Mucosa of descending colon (tissue), 3 donors: ENCODE results near the gene ANP32E. TPM values are rescaled to one million over a fixed set of nuclear protein-coding genes. Genes with fewer than 3 reads are reported as not detected.
"Not testable (repeated sequence)": the region's sequence is repeated elsewhere in the genome, so short reads cannot be mapped to it uniquely, and the experiment has no call there.

Experiments
- ATAC-seq: fragments of 200-7000 bp; cut with Tn5 transposase; one replicate; pipeline ENCODE4 v1.9.1; 2020; ENCODE audit warnings: mild to moderate bottlenecking, moderate library complexity
- DNase-seq, 3 donors: peaks; one replicate each; pipeline ENCODE4 v3.0.0-alpha.2; 2020
- H3K36me3 ChIP-seq: fragments of 200-600 bp; one replicate; pipeline ENCODE4 v1.8.0; 2021; ENCODE audit warnings: low read depth, mild to moderate bottlenecking
- H3K4me1 ChIP-seq: fragments of 200-600 bp; one replicate; pipeline ENCODE4 v1.8.0; 2021; ENCODE audit warnings: low read depth, mild to moderate bottlenecking
- H3K4me3 ChIP-seq: fragments of 200-600 bp; one replicate; pipeline ENCODE4 v1.8.0; 2021; ENCODE audit warnings: mild to moderate bottlenecking
- H3K9me3 ChIP-seq: fragments of 200-600 bp; one replicate; pipeline ENCODE4 v1.8.0; 2021; ENCODE audit warnings: mild to moderate bottlenecking
- CTCF ChIP-seq: fragments of 200-600 bp; IDR thresholded peaks from one replicate; pipeline ENCODE4 v1.8.0; 2022; ENCODE audit warnings: antibody characterized with exemption, mild to moderate bottlenecking
- intact Hi-C, 2 donors: fragments of 100-400 bp; cut with DNase I in 1 of 2; cut with micrococcal nuclease in 1 of 2; formaldehyde crosslinking; loops; one replicate each; pipeline versions ENCODE4 v1.11.0 to v1.11.1; 2022; cut with DNase I, micrococcal nuclease
- total RNA-seq, 3 donors: library from RNA; stranded (reverse); fragmentation: NEBNext Ultra II Directional in 2 of 3; extraction: Animal tissue kit (Norgen Biotek cat#: 25700) in 2 of 3; gene quantifications; one replicate each; pipeline versions ENCODE4 v1.2.1 to v1.2.4, GENCODE V29; 2021 to 2023
- donor health status: DM: no; HTN: no; CAD: no; lungs with moderate emphysema.
- donor health status: DM: no; HTN: no; CAD: no.
- donor health status: DM: no; HTN: yes; CAD: no.

Gene ANP32E
- total RNA-seq, 3 donors from 2014 or later, result 7.3 to 23.6 (median 19.4) TPM

DNA sequence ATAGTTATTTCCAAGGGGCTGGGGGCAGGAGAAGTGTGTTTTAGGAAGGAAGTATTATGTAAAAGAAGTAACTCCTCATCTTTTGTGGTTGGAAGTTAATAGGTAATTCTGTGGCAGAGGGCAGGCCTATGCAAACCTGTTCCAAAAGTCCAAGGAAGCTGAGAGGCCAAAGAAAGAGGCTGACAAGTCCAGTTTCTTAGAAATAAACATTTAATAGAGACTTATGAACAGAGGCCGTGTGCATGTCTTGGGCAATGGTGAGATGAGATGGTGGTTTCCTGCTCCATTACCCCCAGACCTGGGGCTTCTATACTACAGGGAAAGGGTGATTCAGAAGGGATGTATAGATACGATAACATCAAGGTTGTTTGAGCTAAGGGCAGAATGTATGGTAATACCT, 14.0 kb upstream of the ANP32E start:
- Histone ChIP-seq H3K4me3 (no peak overlapping the region), H3K9me3 (no peaks in the 10 kb centered on the region), H3K4me1 (no peaks in the 10 kb centered on the region), H3K36me3 (no peaks in the 10 kb centered on the region)
- no peak for TF ChIP-seq CTCF
- no peak for ATAC-seq
- no peak for DNase-seq
- intact Hi-C loops, result no loop called here

DNA sequence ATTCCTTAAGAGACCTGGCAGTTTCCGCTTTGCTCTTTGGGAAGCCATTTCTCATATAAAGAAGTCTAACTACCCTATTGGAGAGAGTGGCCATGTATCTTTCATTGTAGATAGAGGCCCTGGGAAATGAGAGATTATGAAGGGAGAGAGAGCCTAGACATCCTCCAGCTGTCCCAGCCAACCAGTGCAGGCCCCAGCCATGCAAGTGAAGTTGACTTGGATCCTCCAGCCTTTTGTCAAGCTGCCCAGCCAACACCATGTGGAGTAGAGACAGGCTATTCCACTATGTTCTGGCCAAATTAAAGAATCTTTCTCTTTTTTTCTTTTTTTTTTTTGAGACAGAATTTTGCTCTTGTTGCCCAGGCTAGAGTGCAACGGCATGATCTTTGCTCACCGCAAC, 7.1 kb upstream of the ANP32E start:
- no peaks in the 10 kb centered on the region for H3K9me3 ChIP-seq
- H3K4me3 ChIP-seq, result no peak overlapping the region
- no peak for ATAC-seq
- no peak for TF ChIP-seq CTCF
- intact Hi-C loops, result no loop called here
- H3K36me3 ChIP-seq, result no peaks in the 10 kb centered on the region
- DNase-seq, result no peak
- H3K4me1 ChIP-seq, result no peaks in the 10 kb centered on the region

DNA sequence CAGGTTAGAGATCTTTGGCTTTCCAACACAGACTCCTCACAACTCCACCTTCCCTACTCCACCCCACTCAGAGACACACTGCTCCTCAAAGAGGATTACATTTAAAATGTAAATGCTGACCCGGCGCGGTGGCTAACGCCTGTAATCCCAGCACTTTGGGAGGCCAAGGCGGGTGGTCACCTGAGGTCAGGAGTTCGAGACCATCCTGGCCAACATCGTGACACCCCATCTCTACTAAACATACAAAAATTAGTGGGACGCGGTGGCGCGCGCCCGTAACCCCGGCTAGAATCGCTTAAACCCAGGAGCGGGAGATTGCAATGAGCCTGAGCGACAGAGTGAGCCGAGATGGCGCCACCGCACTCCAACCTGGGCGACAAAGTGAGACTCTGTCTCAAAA, 1.8 kb upstream of the ANP32E start:
- peaks cover 14% of the 10 kb centered on the region for H3K4me1 ChIP-seq
- H3K9me3 ChIP-seq, result no peaks in the 10 kb centered on the region
- H3K36me3 ChIP-seq, result no peaks in the 10 kb centered on the region
- ATAC-seq, result no peak
- intact Hi-C loops, result no loop called here
- H3K4me3 ChIP-seq, result no peak overlapping the region
- TF ChIP-seq CTCF, result no peak
- DNase-seq, result no peak

GRCh38 chr1:150237176-150237575, 1.3 kb upstream of the ANP32E start:
- H3K9me3 ChIP-seq, ATAC-seq, H3K36me3 ChIP-seq, intact Hi-C loops, DNase-seq, H3K4me3 ChIP-seq: not testable (repeated sequence)
- H3K4me1 ChIP-seq, result peaks cover 14% of the 10 kb centered on the region

- ATAC-seq (no peak), DNase-seq (no peak)
- intact Hi-C loops, result no loop called here
- Histone ChIP-seq H3K4me1 (peaks cover 14% of the 10 kb centered on the region), H3K4me3 (no peak overlapping the region), H3K9me3 (no peaks in the 10 kb centered on the region), H3K36me3 (no peaks in the 10 kb centered on the region)
- no peak for TF ChIP-seq CTCF
Observed at GRCh38 chr1:150236614-150237100, 745 bp upstream of the ANP32E start.

DNA sequence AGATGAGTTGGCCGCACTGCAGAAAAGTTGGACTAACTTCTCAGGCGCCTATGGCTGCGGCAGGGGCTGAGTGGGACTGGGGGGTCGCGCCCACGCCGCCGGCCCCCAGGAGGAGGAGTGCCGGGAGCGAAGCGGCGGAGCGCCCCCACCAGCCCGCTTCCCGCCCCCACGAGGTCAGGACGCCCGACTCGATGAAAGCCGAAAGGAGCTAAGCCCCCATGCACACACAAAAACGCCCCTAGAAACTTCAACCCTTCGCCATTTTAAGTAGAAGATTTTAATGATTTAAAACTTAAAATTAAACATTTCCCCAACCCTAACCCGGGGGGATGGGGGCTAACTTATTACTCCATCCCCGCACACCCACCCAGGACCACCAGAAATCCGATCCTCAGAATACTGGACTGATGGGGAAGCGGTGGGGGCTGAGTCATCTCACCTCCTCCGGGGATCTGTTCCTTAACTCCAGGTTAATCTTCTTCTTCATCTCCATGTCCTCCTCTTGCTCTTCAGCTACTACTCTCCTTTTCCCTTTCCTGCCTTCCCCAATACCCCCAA, 539 bp downstream of the ANP32E start:
- Histone ChIP-seq H3K4me3 (peak overlapping the region; percentile 65), H3K4me1 (peaks cover 14% of the 10 kb centered on the region), H3K36me3 (no peaks in the 10 kb centered on the region), H3K9me3 (no peaks in the 10 kb centered on the region)
- no peak for TF ChIP-seq CTCF
- peak; percentile 45 to 64 (median 58) for DNase-seq
- ATAC-seq, result peak; percentile 9
- intact Hi-C loops, result no loop called here
